ENCODE results near the gene SEC14L2.

The SEC14L2 gene

GRCh38 chr22:30405731-30406130, 8.9 kb downstream of the SEC14L2 start:
- no peak for DNase-seq (ENCODE audit: low read depth)

DNA sequence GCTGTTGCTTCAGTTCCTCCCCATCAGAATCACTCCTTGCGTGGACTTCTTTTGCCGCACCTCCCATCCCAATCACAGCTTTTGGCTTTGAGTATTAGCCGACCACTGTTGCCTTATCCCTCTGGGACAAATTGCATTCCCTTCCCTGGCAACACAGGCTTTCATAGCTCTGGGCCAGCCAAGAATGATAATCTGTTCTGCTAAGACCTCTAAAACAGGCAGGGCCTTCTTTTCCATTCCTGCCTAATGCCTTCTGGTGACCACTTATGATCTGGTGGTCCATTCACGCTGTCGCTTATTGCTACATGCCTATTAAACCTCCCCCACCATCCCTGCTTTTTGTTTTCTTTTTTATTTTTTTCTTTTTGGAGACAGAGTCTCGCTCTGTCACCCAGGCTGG, 9.6 kb downstream of the SEC14L2 start:
- no peak for DNase-seq (ENCODE audit: low read depth)

DNA sequence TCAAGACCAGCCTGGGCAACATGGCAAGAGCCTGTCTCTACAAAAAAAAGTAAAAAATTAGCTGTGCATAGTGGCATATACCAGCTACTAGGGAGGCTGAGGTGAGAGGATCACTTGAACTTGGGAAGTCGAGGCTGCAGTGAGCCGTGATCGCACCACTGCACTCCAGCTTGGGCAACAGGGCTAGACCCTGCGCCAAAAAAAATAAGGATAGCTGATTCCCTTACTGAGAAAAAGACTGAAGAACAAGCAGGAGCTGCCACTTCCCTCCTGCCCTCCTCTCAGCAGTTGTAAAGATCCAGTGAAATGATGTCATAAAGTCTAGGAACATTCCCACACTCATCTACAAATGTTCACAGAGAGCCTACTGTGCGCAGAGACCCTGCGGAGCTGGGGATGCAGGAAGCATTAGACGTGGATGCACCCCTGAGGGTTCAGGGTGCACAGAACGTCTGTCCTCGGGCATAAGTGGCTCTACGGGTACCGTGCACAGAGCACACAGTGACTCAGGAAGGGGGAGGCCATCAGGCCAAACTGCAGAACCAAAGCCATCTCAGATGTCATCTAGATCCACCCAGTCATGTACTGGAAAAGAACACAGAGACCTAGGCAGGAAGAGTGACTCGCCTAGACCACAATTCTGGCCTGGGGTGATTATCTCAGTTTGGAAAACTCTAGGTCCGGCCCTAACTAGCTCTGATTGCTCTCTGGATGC, 11.7 kb downstream of the SEC14L2 start:
- no peak for DNase-seq (ENCODE audit: low read depth)

GRCh38 chr22:30411780-30412179, 15.0 kb downstream of the SEC14L2 start:
- no peak for DNase-seq (ENCODE audit: low read depth)

DNA sequence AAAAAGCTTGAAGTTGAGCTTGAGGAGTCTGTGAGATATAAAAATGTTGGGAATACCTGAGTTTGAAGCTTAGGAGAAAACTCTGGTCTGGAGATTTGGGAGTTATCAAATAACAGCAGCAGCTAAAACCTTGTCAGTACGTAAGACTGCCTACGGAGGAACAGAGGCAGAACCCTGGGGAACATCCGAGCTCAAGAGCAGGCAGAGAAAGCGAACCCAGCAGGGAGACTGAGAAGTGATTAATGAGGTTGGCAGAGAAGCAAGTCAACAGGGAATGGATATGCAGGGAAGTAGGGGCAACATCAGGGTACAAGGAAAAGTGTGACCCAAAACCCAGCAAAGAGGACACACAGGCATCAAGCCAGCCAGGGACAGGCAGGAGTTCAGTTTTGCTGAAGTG, 16.2 kb downstream of the SEC14L2 start:
- no peak for DNase-seq (ENCODE audit: low read depth)

DNA sequence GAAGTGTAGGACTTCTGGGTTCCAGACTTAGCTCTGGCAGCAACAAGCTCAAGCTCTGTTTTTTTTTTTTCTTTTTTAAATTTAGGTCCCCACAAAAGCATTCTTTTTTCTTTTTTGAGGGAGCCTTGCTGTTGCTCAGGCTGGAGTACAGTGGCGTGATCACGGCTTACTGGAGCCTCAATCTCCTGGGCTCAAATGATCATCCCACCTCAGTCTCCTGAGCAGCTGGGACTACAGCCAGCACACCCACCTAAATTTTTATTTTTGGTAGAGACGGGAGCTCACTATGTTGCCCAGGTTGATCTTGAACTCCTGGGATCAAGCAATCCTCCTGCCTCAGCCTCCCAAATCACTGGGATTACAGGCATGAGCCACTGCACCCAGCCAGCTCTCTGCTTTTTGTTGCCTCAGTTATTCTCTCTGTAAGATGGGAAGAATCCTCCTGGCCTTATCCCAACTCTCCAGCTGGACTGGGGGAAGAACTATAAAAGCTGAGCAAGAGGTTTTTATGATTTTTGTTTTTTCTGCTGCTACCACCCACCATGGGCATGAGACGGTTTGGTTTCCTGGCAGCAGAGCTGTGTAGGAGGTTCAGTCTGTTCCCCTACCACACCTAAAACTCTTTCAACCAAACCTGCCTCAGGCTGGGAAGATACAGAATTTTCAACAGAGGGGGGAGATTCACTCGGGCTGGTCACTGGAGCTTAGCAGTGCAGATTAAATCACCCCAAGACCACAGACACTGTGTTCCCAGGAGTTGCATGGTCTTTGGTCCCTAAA, 17.1 kb downstream of the SEC14L2 start:
- no peak for DNase-seq (ENCODE audit: low read depth)

GRCh38 chr22:30414525-30415047, 17.8 kb downstream of the SEC14L2 start:
- no peak for DNase-seq (ENCODE audit: low read depth)

DNA sequence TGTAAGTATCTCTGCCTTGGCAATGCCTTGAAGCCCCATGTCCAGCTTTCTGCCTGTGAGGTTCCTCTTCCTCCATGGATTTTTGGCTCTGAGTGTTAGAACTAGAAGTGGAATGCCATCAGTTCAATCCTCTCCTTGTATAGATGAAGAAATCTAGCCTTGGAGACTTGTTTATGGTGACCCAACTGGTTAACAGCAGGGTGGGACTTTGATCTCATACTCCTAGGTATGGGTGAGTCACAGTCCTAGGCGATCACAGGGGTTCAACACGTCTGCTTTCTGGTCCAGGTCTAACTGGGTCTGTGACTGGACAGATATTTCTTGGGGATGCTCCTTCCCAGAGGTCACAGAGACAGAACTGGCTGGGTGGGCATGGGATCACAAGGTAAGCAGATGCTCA, 19.6 kb downstream of the SEC14L2 start:
- no peak for DNase-seq (ENCODE audit: low read depth)

GRCh38 chr22:30416837-30417236, 20.0 kb downstream of the SEC14L2 start:
- DNase-seq (ENCODE audit: low read depth), result no peak

DNA sequence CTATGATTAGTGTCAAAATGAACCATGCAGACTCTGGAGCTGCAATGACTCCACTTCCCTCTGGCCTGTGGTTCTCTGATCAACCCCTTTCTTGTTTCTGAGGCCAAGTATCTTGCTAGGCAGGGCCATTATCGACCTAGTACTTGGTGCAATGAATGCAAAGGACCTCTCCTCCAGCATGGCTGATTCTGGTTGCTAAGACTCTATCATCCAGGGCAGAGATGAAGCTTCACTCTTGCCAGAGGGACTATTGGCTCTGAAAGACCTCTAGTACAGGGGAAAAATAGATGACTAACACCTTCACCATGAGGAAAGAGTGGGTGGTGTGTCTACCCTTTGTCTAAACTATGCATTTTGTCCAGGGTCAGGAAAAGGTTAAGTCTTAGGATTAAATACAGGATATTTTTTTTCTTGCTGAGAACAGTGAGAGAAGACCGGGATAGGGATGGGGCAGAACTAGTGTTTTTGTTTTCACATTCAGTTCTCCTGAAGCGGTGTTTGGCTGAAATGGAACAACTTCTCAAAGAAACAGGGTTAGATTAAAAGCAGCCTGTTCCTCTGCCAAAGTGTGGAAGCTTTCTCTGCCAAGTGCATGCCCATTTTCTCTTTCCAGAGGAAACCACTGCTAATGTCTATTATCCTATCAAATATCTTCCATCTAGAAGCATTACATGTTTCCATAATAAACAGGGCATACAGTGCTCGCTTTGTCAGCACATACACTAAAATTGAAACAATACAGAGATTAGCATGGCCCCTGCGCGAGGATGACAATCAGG, 23.7 kb downstream of the SEC14L2 start:
- no peak for DNase-seq (ENCODE audit: low read depth)

- no peak for DNase-seq (ENCODE audit: low read depth)
Observed at GRCh38 chr22:30421695-30422480, 25.1 kb downstream of the SEC14L2 start.

DNA sequence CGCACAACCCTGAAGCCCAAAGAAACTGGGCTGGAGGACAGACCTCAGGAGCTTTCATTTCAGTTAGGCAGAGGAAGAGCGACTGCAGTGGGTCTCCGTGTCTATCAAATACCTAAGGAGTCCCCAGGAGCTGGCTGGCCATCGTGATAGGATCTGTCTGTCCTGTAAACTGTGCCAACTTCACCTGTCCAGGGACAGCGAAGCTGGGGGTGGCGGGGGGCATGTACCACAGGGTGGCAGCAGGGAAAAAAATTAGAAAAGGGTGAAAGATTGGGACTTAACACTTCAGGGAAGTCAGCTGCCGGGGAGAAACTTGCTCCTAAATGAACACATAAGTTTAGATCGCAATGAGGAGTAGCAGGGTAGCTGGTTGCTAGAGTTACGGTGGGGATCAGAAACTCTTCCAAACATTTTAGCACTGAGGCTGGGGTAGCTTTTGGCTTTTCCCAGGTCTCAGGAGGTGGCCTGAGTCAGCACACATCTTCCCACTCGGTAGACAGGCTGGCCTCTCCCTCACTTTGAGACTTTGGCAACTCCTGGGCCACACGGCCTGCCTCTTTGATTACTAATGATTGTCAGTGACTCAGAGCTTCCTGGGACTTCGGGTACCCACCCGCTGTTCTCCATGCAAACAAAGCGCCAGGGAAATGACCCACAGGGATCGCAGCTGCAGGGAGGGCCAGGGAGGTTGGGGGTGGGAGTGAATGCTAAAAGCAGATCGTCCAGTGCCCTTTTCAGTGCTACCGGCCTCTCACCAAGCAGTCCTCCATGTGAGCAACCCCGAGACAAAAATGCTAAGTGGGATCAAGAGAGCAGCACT, 25.9 kb downstream of the SEC14L2 start:
- DNase-seq (ENCODE audit: low read depth), result peak; percentile 82

DNA sequence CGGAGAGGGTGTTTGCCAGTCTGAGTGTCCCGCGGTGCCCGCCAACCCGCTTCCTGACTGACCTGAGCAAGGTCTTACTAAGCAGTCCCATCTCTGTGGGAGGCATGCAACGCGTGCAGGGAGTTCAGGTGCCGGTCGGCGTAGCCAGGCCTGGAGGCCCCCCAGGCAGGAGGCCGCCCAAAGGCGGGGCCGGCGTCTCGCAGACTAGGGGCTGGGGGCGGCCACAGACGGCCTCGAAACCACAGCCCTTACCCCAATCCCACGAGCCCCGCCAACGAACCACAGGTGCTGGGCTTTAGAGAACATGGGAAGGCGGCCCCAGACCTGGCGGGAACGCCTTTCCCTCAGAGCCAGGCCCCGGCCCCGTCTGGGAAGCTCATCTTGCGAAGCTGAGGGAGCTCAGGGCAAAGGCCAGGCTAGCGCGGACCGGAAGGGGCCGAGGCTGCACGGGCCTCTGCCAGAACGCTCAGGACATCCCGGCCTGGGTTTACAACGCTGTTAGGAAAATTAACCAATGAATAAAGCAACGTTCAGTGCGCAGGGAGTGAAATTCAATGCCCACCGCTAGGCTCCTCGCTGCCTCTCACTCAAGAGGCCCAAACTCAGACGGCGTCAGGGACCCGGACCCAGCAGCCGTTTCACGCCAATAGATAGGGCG, 26.6 kb downstream of the SEC14L2 start:
- DNase-seq (ENCODE audit: low read depth), result no peak

DNA sequence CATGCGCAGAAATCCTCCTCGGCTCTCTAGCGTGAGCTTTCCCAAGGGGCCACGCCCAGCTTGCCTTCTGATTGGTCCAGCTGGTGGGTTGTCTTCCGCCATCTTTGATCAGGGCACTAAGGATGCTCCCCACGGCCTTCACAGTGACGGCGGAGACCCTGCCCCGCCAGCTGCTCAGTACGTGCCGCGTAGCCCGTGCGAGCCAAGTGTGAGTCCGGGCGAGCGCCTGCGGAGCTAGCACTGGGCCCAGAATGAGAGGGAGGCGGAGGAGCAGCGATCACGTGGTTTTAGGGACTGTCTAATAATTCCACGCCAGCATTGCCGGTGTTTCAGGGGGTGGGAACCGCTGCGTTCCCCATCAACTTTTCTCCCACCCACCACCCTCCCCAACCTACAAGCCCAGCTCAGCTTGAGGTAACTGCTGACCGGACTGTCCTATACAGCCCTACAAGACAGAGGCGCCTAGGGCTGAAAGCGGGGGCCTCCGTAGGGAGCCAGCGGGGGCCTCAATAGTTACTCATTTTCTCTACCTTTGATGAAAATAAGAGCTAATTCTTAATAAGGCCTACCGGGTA, 27.2 kb downstream of the SEC14L2 start:
- DNase-seq (ENCODE audit: low read depth), result peak; percentile 95

GRCh38 chr22:30424534-30425326, 27.9 kb downstream of the SEC14L2 start:
- DNase-seq (ENCODE audit: low read depth), result no peak

DNA sequence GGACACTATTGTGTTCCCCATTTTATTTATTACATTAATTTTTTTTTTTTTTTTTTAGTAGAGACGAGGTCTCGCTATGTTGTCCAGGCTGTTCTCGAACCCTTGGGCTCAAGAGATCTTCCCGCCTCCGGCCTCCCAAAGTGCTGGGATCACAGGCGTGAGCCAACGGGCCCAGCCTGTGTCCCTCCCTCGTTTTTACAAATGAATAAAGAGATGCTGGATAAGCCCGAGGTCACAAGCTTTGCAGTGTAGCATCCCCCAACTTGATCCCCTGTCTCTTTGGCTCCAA, 28.5 kb downstream of the SEC14L2 start:
- no peak for DNase-seq (ENCODE audit: low read depth)

DNA sequence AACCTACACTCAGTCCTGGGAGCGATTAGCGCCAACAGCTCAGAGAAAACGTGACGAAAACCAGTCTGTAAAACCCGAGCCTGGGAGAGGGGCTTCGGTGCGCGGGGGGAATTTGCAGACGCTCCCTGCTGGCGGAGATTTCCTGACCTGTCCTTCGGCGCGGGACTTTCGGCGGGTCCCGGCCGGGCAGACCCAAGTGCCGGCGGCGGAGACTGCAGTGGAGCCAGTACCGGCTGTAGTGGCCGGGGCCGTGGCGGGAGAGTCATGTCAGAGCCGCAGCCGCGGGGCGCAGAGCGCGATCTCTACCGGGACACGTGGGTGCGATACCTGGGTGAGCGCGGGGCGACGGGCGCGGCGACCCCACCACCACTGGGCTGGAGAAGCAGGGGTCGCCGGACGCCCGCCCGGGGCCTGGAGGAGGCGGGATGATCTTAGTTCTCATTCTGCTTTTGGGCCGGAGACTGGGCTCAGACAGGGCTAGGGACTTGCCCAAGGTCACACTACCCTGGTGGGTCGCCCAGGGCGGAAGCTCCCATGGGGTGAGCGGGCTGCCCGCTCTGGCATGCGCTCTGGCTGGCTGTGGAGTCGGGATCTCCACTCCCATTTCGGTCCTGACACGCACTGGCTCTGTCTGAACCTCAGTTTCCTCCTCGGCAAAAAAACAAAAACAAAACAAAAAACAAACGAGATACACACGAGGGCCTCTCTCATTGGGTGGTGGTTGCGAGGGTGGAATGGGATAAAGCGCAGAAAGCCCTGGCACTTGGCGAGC, 29.0 kb downstream of the SEC14L2 start, which contains the start of gene MTFP1:
Gene MTFP1, plus strand, starts transcription at position 153 of the 772 bp plus-strand sequence. Its CDS starts 112 bp downstream, at position 265.
- no peak for DNase-seq (ENCODE audit: low read depth)
